Non-pigmented ciliary epithelial cell (primary cell): ENCODE data around the gene AMDHD2.
"Not testable (repeated sequence)": the region's sequence is repeated elsewhere in the genome, so short reads cannot be mapped to it uniquely, and the experiment has no call there.

ENCODE experiments used
- DNase-seq: peaks from one replicate; pipeline ENCODE4 v3.0.0-alpha.2; 2010; ENCODE audit warnings: low read depth

Gene AMDHD2, protein sequence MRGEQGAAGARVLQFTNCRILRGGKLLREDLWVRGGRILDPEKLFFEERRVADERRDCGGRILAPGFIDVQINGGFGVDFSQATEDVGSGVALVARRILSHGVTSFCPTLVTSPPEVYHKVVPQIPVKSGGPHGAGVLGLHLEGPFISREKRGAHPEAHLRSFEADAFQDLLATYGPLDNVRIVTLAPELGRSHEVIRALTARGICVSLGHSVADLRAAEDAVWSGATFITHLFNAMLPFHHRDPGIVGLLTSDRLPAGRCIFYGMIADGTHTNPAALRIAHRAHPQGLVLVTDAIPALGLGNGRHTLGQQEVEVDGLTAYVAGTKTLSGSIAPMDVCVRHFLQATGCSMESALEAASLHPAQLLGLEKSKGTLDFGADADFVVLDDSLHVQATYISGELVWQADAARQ

DNA sequence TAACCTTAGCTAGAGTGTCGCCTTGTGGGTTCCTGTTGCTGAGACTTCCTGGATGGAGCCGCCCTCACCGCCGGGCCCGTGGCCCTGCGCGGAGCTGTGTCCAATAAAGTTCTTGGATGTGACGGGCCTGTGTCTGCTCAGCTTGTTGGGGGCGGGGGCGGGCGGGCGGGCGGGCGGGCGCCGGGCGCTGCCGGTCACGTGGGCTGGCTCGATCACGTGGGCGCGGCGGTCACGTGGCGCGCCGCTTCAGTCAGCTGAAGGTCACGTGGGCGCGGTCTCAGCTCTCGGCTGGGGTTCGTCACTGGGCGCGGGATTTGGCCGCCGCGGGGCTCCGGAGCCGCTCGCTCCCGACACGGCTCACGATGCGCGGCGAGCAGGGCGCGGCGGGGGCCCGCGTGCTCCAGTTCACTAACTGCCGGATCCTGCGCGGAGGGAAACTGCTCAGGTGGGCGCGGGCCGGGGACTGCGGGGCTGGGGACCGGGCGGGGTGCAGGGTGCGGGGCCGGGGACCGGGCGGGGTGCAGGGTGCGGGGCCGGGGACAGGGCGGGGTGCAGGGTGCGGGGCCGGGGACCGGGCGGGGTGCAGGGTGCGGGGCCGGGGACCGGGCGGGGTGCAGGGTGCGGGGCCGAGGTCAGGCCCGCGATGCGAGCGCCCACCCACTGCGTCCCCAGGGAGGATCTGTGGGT, at the start of gene AMDHD2:
Gene AMDHD2 (plus strand): TSS at position 275 of the 687 bp plus-strand sequence. CDS start 88 bp downstream, at position 363.
- no peak for DNase-seq

DNA sequence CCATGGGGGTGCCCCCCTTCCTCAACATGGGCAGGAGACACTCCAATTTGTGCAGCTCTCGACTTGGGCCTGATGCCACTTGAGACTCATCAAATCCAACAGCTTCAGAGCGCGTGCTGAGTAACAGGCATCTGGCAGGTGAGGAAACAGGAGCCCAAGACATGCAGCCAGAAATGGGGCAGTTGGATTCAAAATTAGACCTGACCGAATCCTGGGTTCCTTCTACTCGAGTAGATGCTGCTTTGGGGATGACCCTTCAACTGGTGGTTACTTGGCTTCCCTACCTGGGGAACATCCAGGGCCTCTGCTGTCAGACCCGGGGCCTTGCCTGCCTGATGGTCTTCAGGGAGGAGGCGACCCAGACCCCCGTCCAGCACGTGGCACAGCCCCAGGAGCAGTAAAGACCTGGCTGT, 49.6 kb upstream of the AMDHD2 start:
- DNase-seq, result no peak

DNA sequence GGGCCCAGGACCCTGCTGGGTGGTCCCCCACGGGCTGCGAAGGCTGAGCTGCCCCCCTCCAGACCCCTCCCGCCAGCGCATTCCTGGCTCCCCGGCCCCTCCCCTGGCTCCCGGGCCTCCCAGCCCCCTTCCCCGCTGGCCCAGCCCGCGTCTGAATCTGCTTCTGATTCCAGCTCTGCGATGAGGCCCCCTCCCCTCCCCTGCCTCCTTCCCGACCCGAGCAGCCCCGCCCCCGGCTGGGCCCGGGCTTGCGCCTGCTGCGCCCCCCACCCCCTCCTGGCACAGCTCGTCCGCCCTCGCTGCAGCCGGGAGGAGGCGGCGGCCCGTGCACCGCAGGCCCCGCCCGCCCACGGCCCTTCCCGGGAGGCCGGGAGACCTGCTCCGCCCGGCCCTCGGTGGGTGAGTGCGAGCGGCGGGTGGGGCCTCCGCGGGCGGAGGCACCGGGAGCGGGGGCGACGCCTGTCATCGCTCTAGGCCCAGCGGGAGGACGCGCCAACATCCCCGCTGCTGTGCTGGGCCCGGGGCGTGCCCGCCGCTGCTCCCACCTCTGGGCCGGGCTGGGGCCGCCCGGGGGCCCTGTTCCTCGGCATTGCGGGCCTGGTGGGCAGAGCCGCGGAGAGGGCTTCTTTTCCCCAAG, 49.0 kb upstream of the AMDHD2 start, which contains the start of gene NTN3:
Gene NTN3 (plus strand): TSS at position 282 of the 637 bp plus-strand sequence. CDS start 405 bp downstream, outside the sequence.
- DNase-seq, result no peak

DNA sequence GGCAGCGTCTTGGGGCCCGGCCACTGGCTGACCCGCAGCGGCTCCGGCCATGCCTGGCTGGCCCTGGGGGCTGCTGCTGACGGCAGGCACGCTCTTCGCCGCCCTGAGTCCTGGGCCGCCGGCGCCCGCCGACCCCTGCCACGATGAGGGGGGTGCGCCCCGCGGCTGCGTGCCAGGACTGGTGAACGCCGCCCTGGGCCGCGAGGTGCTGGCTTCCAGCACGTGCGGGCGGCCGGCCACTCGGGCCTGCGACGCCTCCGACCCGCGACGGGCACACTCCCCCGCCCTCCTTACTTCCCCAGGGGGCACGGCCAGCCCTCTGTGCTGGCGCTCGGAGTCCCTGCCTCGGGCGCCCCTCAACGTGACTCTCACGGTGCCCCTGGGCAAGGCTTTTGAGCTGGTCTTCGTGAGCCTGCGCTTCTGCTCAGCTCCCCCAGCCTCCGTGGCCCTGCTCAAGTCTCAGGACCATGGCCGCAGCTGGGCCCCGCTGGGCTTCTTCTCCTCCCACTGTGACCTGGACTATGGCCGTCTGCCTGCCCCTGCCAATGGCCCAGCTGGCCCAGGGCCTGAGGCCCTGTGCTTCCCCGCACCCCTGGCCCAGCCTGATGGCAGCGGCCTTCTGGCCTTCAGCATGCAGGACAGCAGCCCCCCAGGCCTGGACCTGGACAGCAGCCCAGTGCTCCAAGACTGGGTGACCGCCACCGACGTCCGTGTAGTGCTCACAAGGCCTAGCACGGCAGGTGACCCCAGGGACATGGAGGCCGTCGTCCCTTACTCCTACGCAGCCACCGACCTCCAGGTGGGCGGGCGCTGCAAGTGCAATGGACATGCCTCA, 48.3 kb upstream of the AMDHD2 start:
- DNase-seq, result no peak

DNA sequence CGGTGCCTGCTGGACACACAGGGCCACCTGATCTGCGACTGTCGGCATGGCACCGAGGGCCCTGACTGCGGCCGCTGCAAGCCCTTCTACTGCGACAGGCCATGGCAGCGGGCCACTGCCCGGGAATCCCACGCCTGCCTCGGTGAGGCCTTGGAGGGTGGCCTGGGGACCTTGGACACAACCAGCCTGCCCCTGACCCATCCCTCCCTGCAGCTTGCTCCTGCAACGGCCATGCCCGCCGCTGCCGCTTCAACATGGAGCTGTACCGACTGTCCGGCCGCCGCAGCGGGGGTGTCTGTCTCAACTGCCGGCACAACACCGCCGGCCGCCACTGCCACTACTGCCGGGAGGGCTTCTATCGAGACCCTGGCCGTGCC, 47.7 kb upstream of the AMDHD2 start:
- no peak for DNase-seq

DNA sequence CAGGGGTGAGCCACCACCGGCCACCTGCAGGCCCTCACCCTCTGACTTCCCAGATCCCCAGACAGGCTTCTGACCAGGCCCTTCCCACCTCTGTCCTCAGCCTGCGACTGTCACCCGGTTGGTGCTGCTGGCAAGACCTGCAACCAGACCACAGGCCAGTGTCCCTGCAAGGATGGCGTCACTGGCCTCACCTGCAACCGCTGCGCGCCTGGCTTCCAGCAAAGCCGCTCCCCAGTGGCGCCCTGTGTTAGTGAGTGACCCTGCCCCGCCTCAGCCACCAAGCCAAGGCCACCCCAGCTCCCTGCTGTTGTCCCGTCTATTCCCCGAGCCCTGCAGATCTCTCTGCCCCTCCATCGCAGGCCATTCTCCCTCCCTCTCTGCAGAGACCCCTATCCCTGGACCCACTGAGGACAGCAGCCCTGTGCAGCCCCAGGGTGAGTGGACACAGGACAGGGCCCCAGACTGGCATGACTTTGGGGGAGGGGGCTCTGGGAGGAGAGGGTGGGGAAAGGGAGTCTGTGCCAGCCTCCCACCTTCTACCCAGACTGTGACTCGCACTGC, 47.2 kb upstream of the AMDHD2 start:
- no peak for DNase-seq

DNA sequence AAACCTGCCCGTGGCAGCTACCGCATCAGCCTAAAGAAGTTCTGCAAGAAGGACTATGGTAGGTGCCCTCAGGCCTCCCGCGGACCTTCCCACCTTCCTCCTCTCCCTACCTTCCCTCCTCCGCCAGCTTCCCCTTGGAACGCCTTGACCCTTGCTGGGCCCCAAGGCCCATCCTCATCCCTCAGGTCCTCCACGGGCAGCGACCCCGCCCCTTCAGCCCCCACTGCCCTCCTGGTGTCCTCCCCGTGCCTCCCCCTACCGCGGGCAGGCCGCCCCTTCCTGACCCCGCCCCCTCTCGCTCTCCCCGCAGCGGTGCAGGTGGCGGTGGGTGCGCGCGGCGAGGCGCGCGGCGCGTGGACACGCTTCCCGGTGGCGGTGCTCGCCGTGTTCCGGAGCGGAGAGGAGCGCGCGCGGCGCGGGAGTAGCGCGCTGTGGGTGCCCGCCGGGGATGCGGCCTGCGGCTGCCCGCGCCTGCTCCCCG, 46.7 kb upstream of the AMDHD2 start:
- DNase-seq, result no peak

DNA sequence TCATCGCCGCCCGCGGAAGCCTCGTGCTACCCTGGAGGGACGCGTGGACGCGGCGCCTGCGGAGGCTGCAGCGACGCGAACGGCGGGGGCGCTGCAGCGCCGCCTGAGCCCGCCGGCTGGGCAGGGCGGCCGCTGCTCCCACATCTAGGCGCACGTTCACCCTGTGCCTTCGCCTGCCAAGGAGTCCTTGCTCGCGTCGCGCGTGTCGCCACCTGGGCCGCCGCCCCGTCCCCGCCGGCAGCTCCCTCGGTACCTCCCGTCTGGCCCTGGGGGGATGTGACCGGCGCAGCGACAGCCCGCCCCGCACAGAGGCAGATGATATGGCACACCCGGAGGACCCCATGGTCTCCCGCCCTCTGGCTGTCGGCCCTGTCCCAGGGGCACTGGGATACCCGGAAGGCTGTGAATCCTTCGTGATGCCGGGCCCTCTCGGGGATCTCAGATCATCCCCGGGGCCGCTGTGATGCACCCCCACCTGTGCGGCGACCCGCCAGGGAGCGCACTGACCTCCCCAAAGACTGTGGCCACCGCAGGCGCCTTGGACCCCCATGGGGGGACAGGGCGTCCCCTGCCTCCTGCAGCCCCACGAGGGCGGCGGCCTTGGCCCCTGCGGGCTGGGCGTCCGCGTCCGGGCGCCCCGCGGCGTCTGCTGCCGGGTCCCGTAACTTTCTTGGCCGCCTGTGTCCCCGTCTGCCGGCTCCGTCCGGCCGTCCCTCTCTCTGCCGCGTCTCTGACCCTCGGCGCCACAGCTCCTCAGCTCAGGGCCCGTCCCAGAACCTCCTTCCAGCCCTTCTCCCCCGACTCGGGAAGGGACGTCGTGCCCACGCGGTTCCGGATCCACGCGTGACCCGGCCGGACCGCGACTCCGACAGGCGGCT, 45.9 kb upstream of the AMDHD2 start:
- no peak for DNase-seq

DNA sequence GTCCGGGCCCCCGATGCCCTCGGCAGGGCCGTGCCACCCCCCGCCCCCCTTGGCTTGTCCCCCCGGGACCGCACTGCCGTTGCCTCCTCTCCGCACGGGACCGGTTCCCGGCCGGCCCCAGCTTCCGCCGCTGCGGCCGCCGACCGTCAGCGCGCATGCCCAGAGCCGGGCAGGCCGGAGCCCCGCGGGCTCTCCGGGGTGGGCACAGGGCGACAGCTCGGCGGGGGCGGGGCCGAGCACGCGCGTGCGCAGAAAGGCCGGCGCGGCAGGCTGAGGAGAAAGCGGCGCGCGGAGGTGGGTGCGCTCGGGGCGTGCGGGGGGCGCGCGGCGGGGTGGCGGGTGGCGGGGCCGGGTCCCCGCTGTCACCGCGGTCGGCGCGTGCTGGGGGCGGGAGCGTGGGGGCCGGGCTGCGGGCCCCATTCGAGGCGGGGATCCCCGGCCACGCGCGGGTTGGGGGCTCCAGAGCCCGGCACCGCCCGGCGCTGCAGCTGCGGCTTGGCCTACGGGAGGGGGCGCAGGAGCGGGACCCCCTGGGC, 45.2 kb upstream of the AMDHD2 start, which contains the start of gene TBC1D24:
Gene TBC1D24 (plus strand): TSS at position 251 of the 536 bp plus-strand sequence. CDS start 21,022 bp downstream, outside the sequence.
- DNase-seq, result no peak

DNA sequence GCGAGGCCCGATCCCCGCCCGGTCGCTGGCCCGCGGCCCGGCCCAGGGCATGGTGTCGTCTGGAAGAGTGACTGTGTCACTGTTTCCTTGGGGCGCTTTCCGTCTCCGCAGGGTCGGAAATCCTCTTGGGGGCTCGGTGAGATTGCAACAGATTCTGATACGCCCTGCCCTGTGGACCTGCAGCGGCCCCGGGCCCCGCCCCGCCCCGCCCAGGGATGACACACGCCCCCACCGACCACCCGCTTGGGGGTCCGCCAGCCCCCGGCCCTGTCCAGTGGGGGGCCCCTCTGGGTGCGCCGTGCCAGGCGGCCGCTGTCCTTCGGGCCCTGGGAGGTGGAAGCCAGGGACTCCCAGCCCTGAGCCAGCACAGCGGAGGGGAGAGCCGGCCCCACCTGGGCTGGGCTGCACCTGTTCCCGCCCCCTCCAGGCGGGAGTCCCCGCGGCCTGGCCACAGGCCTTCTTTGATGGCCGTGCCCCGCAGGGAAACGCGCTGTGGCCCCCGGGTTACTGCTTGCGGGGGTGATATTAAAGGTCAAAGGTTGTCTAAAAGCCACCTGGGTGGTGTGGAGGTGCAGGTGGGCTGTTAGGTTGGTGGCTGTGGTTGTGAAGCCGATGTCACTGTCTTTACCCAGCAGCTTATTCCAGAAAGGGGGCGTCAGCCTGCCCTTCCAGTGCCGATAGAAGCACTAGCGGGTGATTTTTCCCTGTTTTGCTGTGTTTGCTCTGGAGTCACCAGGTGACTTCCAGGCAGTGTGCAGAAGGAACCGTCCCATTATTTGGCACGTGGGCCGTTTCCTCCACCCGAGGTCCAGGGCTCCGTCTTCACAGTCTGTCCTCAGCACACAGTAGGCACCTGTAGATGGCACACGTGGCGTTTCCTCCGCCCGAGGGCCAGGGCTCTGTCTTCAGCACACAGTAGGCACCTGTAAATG, 44.5 kb upstream of the AMDHD2 start:
- no peak for DNase-seq

DNA sequence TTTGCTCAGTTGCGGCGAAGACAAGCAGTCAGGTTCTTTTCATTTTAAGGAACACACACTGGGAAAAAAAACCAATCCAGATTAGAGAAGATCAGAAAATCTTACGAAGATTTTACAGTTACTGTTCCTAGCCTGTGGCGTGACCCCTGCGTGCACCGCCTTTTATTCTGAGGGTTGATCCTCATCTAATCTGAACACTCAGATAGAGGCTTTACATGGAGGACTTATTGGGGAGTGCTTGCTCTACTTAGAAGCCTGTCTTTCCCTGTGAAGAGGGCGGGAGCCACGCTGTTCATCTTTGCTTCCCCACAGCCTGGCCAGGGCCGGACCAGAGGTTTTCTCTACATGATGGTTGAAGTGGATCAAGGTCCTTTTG, 43.8 kb upstream of the AMDHD2 start:
- no peak for DNase-seq

DNA sequence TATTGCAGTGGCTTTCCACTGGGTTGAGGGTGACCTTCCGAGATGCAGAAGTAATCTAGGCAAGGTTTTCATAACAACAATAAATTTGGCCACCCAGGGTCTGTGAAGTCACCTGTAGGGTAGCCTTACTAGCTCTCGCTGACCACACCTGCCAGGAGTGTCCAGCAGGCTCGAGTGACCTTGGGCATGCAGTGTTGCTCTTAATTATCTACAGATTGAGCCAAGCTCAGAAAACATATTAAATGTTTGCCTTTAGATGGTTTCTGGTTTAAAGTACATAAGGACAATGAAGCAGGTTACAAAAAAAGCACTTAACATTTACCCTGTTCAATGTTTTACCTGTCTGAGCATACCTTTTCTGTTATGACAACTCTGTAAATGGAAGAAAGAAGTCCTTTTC, 43.4 kb upstream of the AMDHD2 start:
- no peak for DNase-seq

DNA sequence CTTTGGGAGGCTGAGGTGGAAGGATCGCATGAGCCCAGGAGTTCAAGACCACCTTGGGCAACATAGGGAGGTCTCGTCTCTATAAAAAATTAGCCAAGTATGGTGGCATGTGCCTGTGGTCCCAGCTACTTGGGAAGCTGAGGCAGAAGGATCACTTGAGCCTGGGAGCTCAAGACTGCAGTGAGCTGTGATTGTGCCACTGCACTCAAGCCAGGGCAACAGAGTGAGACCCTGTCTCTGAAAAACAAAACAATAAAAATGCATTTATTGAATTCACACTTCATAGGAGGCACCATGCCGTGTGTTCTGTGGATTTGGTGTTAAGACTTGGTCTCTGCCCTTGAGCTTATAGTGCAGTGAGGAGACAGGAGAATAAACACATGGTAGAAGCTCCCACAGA, 42.8 kb upstream of the AMDHD2 start:
- no peak for DNase-seq

DNA sequence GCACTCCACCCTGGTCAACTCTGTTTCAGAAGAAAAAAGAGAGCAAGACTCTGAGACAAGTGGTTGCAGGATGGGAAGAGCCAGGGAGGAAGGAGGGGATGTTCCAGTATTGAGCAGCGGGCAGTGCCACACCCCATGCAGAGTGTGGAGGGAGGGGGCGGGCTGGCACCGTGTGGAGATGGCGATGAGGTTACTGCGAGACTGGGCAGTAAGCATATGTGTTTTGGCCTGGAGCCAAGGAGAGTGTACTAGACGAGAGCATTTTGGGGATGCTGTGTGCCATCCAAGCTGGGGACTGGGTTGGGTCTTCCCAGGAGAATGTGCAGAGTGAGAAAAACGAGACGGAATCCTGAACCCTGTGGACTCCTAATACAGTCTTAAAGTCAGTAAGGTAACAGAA, 41.9 kb upstream of the AMDHD2 start:
- no peak for DNase-seq

DNA sequence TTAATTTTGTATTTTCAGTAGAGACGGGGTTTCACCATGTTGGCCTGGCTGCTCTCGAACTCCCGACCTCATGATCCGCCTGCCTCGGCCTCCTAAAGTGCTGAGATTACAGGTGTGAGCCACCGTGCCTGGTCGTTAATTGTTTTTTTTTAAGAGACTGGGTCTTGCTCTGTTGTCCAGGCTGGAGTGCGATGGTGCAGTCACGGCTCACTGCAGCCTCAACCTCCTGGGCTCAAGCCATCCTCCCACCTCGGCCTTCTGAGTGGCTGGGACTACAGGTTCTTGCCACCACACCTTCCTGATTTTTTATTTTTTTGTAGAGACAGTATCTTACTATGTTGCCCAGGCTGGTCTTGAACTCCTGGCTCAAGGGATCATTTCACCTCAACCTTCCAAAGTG, 40.2 kb upstream of the AMDHD2 start:
- not testable (repeated sequence) for DNase-seq

DNA sequence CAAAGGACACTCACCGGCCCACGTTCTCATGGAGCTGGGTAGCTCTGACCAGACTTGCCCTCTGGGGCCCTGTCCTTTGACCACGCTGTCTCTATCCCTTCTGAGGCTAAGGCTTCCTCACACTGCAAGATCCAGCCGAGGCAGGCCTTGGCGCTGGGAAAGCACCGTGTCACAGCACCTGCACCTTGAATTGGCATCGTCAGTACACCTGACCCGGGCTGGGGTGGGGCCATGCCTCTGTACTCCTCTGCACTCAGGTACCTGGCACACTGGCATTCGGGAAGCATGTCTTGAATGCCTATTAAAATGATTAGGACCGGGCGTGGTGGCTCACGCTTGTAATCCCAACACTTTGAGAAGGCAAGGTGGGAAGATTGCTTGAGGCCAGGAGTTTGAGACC, 39.2 kb upstream of the AMDHD2 start:
- DNase-seq, result no peak

DNA sequence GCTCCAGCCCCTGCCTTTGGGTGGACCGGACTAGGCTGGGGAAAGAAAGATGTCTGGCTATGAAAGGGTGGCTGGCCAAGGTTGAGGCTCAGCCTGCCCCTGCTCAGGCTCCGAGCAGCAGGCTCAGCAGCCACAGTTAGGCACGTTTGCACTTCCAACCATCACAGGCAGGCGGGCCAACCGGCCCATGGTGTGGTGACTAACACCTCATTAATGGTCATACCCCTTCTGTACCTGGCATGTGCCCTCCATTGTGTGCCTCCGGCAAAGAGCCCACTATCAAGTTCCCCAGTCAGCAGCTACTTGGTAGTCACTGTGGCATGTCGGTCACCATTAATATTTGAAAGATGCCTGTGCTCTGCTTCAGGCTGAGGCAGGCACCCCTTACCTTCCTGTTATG, 38.5 kb upstream of the AMDHD2 start:
- no peak for DNase-seq

DNA sequence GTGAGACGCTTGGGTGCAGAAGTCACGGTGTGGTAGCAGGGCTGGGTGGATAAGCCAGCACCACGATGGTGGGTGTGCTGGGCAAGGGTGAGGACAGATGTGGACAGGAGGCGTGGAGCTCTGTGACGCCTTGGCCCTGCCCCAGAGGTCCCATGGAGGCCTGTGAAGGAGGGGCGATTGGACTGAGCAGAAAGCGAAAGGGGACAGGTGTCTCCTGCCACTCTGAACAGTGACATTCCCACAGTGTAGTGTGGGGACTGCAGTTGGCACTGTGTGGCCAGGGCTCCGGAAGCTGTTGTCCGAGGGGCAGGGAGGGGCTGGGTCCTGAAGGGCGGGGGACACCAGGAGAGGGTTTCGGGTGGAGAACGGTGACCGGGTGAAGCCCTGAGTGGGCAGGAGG, 37.9 kb upstream of the AMDHD2 start:
- no peak for DNase-seq
